SKM-1 treated with dmso at 0.1 percent for 144 hours (cell line): Measurements from ENCODE around the gene CIBAR2.
A peak's percentile ranks its signal among the peaks of the same experiment; 100 is the strongest.

Experiments used
- DNase-seq: peaks from one replicate; lab custom pipeline; 2025; ENCODE audit not compliant: unreplicated experiment; lab: John Stamatoyannopoulos, UW

The CIBAR2 gene

DNA sequence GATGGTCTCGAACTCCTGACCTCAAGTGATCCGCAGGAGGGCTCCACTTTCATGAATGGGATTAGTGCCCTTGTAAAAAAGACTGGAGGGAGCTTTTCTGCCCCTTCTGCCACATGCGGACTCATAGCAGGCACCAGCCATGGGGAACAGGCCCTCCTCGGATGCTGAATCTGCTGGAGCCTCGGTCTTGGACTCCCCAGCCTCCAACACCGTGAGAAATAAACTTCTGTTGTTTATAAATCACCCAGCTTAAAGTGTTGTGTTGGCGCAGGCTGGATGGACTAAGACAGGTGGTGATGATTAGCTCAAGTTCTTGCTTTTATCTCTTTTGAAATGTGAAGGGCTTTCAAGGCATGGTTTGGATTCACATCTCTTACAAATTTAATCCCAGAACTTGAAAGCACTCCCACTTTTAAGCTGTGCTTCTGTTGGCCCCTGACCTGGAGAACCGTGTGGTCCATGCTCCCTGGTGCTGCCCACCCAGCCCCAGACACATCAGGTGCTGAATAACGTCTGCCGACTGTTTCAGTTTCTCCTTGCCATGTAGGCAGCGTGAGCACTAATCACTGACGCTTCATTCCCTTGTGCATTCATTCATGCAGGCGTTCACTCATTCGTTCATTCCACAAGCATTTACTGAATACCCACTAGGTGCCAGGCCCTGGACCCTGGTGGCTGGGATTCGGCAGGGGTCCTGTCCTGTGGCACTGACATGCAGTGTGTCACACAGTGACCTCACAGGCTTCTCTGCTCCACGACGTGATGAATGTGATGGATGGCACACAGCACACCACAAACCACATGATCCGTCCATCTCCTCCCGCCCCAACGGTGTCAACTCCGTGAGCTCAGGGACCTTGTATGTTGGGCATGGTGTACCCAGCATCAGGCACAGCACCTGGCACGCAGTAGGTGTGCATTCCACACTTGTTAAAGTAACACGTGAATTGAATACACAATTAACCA, 8.9 kb downstream of the CIBAR2 start:
- DNase-seq = no peak

DNA sequence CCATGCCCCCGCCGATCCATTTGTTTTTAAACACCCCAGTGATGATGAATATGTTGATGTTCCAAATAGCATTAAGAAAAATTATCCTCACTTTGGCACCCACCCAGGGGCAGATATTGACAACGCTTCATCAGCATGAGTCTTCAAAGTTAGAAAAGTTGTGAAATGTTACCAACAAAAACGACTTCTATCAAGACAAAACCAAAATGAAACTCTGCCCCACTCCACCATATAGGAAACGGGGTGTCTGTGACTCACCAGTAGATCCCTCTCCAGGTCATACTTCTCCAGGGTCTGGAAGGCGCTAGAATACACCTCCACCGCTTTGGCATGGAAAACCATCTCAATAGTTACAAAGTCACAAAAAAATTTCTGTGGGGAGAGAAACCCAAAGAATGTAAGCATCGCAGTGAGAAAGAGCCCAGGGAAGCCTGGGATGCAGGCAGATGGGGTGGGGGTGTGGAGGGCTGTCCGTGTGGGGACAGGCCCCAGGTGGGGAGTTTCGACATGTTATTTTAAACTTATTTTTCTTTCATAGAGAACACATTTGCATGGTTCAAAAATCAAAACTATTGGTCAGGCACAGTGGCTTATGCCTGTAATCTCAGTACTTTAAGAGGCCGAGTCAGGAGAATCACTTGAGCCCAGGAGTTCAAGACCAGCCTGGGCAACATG, 10.2 kb downstream of the CIBAR2 start:
- no peak for DNase-seq

- no peak for DNase-seq
Observed at GRCh38 chr16:85100265-85100664, 12.0 kb downstream of the CIBAR2 start.

DNA sequence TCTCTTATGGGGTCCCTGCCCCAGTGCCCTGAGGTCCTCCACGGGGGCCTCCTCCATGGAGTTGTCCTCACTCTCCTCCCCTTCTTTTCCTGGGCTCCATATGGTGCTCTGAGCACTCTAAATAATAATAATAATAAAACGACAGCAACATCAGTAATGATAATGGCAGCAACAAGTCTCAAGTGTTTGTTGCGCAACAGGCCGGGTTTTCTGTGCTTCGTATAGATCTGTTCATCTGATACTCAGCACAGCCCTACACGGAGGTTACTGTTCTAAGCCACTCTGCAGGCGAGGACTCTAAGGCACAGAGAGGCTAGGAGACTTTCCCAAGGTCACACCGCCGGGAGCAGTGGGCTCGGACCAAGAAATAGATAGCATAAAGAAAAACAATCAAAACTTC, 13.7 kb downstream of the CIBAR2 start:
- no peak for DNase-seq

- no peak for DNase-seq
Observed at GRCh38 chr16:85096921-85097320, 15.4 kb downstream of the CIBAR2 start.

GRCh38 chr16:85094812-85095211, 17.5 kb downstream of the CIBAR2 start:
- no peak for DNase-seq

- no peak for DNase-seq
Observed at GRCh38 chr16:85094176-85094805, 18.0 kb downstream of the CIBAR2 start.

DNA sequence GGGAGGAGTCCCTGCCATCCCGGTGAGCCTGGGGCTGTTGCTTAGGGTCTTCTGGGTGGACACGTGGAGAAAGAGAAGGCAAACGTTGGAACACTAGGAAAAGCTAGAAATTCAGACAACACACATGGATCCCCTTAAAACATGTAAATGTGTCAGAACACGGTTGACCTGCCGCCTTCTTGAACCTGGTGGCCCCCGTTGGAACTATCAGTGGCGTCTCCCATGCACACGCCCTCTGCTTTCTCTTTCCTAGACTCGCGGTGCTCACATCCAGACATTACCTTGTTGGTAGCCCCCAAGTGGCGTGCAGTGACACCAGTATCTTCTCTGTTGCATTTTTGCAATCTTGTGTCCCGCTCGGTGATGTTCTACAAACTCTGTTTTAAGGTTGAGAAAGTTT, 18.6 kb downstream of the CIBAR2 start:
- DNase-seq = no peak

DNA sequence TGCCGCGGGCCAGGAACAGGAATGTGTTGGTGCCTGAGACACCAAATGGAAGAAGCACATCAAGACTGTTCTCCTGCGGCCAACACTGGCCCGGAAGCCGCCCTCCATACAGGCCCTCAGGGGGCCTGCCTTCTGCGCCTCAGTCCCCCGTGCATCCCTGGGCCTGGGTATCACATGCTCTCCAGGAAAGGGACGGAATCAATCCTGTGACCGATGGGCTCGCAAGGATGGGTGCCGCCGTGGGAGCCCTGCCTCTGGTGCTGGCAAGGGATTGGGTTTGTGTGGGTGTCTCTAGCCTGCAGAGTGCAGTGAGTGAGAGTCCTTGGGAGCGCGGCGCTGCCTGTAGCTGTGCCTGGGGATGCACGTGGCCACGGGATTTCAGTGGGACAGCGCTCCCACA, 19.4 kb downstream of the CIBAR2 start:
- DNase-seq = no peak

GRCh38 chr16:85092309-85092708, 20.0 kb downstream of the CIBAR2 start:
- no peak for DNase-seq

DNA sequence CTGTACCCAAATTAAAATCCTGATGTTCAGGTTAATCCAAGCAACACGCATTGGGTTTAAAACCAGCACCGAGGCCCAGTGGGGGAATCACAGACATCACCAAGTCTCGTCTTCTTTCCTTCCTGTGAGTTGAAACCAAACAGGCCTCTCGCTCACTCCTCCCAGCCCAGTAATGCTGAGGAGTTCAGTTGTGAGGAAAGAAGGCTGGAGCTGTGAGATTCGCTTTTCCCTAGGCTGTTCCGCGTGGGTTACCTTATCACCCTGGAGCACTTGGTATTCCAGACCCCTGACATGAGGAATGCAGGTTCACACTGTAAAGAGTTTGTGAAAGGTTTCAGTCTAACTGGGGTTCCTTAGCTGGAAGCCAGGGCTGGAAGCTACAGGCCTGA, 20.8 kb downstream of the CIBAR2 start:
- DNase-seq = no peak

GRCh38 chr16:85090873-85091521, 21.3 kb downstream of the CIBAR2 start:
- no peak for DNase-seq

DNA sequence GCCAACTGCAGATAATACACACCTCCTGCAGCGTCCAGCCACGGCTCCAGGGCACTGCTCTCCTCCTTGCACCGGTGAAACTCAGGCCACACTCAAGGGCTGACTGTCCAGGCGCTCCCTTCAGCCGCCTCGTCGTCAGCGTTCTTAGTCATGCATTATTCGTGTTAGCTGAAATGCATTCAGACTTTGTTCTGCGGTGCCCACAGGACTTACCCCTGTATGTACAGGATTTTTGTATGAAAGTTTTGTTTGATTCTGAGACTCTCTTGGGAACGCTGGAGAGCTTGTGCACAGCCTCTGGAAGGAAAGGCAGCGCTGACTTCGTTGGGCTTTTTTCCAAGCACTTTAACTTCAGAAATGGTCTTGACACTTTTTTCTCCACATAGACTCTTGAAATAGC, 22.1 kb downstream of the CIBAR2 start:
- no peak for DNase-seq

DNA sequence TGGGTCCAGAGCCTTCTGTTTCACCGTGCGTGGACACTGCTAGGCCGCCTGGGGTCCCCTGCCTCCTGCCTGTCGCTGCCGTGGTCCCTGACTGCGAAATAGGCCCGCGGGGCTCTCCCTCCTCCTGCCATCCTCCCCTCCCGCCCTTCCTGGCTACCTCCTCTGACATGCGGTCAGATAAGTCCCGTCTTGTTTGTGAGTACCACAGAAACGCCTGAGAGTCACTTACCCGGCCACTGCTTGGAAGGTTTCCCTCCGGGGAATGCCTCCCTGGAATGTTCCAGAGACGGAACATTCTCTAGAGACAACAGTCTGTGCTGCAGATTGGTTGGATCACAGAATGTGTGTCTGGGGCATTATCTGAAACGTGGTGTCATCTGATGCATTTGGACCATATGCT, 22.7 kb downstream of the CIBAR2 start:
- DNase-seq = no peak

- no peak for DNase-seq
Observed at GRCh38 chr16:85088570-85089199, 23.6 kb downstream of the CIBAR2 start.

DNA sequence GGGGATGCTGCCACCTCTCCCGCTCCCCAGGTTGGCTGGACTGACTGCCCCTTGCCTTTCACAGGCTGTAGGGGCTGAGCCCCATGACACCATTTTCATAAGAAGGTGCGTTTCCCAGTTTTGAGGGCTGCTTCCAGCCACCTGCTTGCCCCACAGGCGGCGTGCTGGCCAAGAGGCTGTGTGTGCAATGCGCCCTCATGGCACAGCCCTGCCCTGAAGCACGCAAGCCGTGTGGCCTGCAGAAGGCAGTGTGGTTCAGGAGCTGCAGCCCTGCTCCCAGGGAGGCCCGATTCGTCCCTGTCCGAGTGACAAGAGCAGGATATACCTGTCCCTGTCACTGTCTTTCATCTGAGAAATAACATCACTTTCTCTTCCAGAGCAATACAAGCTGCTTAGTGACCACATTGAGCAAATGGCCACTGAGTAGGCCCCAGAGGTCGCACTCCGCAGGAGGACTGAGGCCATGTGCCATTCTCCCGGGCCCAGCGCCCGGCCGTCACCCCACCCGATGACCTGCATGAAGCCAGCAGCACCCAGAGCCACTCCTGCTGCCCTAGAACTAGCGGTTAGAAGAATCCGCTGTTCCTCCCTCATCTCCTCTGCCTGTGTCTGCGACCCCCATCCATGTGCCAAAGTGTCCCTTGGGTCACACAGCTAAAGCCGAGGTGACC, 24.2 kb downstream of the CIBAR2 start:
- DNase-seq = no peak

GRCh38 chr16:85086347-85087291, 25.7 kb downstream of the CIBAR2 start:
- peak; percentile 17 for DNase-seq

DNA sequence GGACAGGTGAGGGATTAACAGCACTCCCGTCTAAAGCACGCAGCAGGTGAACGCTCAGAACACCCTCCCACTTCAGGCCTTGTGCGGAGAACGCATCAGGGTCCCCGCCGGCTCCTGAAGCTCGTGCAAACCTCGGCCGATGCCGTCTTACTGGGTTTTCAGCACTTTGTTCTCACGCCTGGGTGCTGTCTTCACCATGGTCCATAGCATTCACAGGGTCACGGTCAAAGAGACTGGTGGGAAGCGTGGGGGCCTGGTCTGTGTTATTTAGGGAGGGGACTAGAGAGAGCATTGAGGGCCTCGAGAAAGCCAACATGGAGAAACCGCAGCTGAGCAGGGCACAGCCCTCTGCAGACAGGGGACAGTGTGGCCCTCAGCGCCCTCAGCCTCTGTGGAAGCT, 26.6 kb downstream of the CIBAR2 start:
- no peak for DNase-seq

DNA sequence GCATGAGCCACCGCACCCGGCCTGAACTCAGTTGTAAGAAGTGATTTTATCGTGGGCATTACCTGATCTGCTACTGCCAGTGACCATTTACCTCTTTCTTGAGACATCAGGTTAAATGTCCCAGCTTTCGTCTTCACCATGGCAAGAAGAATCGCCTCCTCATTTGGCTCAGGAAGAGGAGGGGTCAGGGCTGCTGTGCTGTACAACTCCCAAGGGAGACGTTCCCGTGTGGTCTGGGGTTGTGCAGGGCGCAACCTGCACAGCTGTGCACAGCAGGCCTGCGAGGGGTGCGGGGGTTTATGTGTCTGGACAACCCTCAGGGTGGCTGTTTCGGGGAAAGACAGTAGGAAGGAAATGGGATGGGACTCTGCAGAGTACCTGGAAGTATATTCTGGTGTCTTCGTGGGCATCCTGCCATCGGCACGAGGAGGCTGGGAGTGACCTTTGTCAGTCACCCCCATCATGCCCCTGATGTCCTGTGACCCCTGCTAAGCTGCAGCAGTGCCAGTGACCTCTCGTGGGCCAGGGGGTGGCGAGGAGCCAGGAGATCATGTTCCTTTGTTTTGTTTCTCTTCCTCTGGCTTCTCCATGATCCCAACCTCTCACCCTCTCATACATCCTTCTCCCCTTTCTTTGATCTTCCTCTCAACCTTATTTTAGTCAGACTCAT, 27.3 kb downstream of the CIBAR2 start:
- DNase-seq = no peak
